DND-41 (cell line): ENCODE data around the gene PGBD2.

Experiments
- CTCF ChIP-seq: IDR thresholded peaks from 2 replicates; pipeline ENCODE4 v1.5.1; 2012; ENCODE audit warnings: borderline replicate concordance, low read length, moderate library complexity, mild to moderate bottlenecking; ENCODE audit not compliant: poor library complexity, severe bottlenecking; ENCODE audit errors: extremely low read depth
- EZH2 ChIP-seq: IDR thresholded peaks from 3 replicates; pipeline ENCODE4 v1.6.1; 2012; ENCODE audit warnings: borderline replicate concordance, low read depth, mild to moderate bottlenecking, moderate library complexity, low read length, inconsistent platforms; ENCODE audit not compliant: severe bottlenecking

GRCh38 chr1:248904437-248905216 is 1.4 kb upstream of the PGBD2 start:
- TF ChIP-seq CTCF (no peak), EZH2 (no peak)
